IgD-negative memory B cell (primary cell): Measurements from ENCODE around the gene MMP15. TPM values are rescaled to one million over a fixed set of nuclear protein-coding genes. Genes with fewer than 3 reads are reported as not detected.

Source experiments
- H3K27ac Mint-ChIP-seq, 3 donors: one replicate each; pipeline ENCODE4 v1.8.0; 2020 to 2022; ENCODE audit warnings: mild to moderate bottlenecking in 3 of 3, mixed read lengths in 3 of 3, moderate library complexity in 1 of 3
- H3K27me3 Mint-ChIP-seq: one replicate; pipeline ENCODE4 v1.8.0; 2021; ENCODE audit warnings: mixed read lengths
- H3K36me3 Mint-ChIP-seq: one replicate; pipeline ENCODE4 v1.8.0; 2020; ENCODE audit warnings: mild to moderate bottlenecking, mixed read lengths
- H3K4me1 Mint-ChIP-seq, 3 donors: one replicate each; pipeline ENCODE4 v1.8.0; 2020 to 2022; ENCODE audit warnings: mixed read lengths in 3 of 3, mild to moderate bottlenecking in 1 of 3
- H3K4me3 Mint-ChIP-seq, 4 donors: one replicate each; pipeline ENCODE4 v1.8.0; 2020 to 2022; ENCODE audit warnings: mild to moderate bottlenecking in 4 of 4, mixed read lengths in 4 of 4, moderate library complexity in 3 of 4
- H3K9me3 Mint-ChIP-seq, 3 donors: one replicate each; pipeline ENCODE4 v1.8.0; 2020 to 2021; ENCODE audit warnings: mixed read lengths in 3 of 3, mild to moderate bottlenecking in 1 of 3
- polyA plus RNA-seq: library from polyadenylated mRNA; unstranded; fragments of 300-500 nt; fragmentation: Illumina TruSeq; gene quantifications from one replicate; pipeline ENCODE4 v1.2.3, GENCODE V29; 2021

MMP15 gene
- polyA plus RNA-seq, 1 donor from 2014 or later: not detected

DNA sequence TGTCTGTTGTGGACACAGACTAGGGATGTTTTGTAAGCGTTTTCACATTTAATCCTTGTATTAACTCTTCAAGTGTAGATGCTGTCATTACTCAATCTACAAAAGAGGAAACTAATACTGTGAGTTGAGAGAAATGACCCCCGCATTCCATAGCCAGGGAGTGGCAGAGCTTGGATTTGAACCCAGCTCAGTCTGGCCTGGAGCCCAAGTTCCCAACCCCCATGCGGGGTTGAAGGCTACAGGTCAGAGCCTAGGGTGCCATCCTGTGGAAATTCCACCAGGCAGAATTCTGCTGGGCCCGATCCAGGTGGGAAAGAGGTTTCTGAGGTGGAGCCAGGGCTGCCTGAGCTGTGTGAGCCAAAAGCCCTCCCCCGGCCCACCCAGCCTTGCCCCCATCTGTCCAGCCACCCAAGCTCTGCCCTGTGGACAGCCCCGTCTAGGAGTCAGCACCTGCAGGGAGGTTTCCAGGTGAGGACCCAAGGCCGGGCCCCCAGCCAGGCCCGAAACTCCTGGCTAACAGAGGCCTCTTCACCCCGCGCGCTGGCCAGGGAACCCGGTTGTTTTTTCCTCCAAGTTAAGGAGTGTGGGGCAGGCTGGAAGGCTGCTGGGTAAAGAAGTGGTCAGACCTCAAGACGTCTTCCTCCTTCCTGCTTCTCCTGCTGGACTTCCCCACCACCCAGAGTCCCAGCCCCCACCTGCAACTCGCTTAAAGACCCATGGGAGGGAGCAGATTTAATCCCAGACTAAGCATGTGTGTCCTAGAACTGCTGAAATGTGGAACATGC is 5.7 kb downstream of the MMP15 start:
- peaks cover 5% of the 10 kb centered on the region for H3K27me3 Mint-ChIP-seq
- H3K4me1 Mint-ChIP-seq: peaks cover 0 to 3% (median 3%) of the 10 kb centered on the region in 3 donors
- H3K9me3 Mint-ChIP-seq: no peaks in the 10 kb centered on the region
- no peak overlapping the region for H3K27ac Mint-ChIP-seq
- no peaks in the 10 kb centered on the region for H3K36me3 Mint-ChIP-seq
- peak overlapping the region in 1 of 4 donors; percentile 50 for H3K4me3 Mint-ChIP-seq

- H3K27me3 Mint-ChIP-seq: peaks cover 4% of the 10 kb centered on the region
- H3K36me3 Mint-ChIP-seq: no peaks in the 10 kb centered on the region
- peaks cover 0 to 3% (median 3%) of the 10 kb centered on the region in 3 donors for H3K4me1 Mint-ChIP-seq
These were observed 7.2 kb downstream of the MMP15 start for GRCh38 chr16:58032710-58033293.

DNA sequence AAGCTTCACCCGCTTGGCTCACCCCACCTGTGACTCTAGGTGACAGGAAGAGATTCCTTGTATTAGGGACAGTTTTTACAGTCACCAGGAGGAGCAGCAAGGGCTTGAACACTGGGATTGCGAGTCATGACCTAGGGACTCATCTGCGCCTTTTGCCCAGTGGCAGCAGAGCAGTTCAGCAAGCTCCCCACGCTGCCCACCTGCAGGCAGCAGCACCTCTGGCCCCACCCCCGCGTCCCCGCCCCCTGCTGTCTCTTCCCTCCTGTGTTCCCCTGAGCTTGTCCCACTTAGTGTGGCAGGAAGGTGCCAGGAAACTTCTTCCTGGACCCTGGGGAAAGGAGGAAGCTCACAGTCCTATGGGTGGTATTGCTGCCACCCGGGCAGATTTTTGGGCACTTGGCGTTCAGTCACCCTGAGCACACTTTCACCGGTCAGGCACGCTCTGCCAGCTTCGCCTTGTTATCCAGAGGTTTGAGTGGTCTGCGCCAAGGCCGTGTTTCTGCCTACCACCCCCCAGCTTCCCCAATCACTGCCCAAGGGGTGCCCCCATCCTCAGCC is 8.7 kb downstream of the MMP15 start:
- peaks cover 0 to 3% (median 0%) of the 10 kb centered on the region in 3 donors for H3K9me3 Mint-ChIP-seq
- peaks cover 2% of the 10 kb centered on the region for H3K27me3 Mint-ChIP-seq
- H3K27ac Mint-ChIP-seq: no peak overlapping the region
- peak overlapping the region in 1 of 4 donors; percentile 5 for H3K4me3 Mint-ChIP-seq
- peaks cover 0 to 3% (median 1%) of the 10 kb centered on the region in 3 donors for H3K4me1 Mint-ChIP-seq
- H3K36me3 Mint-ChIP-seq: no peaks in the 10 kb centered on the region

More at GRCh38 chr16:58032710-58033293, 7.2 kb downstream of the MMP15 start:
- Mint-ChIP-seq H3K27ac (no peak overlapping the region), H3K9me3 (peaks cover 0 to 3% (median 0%) of the 10 kb centered on the region in 3 donors), H3K4me3 (no peak overlapping the region)

GRCh38 chr16:58034774-58035173 is 9.2 kb downstream of the MMP15 start:
- no peak overlapping the region for H3K27ac Mint-ChIP-seq
- H3K27me3 Mint-ChIP-seq: no peaks in the 10 kb centered on the region
- H3K4me1 Mint-ChIP-seq: peaks cover 0 to 3% (median 1%) of the 10 kb centered on the region in 3 donors
- H3K4me3 Mint-ChIP-seq: no peak overlapping the region
- H3K36me3 Mint-ChIP-seq: no peaks in the 10 kb centered on the region
- peaks cover 0 to 3% (median 0%) of the 10 kb centered on the region in 3 donors for H3K9me3 Mint-ChIP-seq

- Mint-ChIP-seq H3K4me3 (peak overlapping the region in 1 of 4 donors; percentile 22), H3K9me3 (peaks cover 0 to 3% (median 0%) of the 10 kb centered on the region in 3 donors), H3K4me1 (peaks cover 0 to 3% (median 1%) of the 10 kb centered on the region in 3 donors), H3K36me3 (no peaks in the 10 kb centered on the region), H3K27me3 (no peaks in the 10 kb centered on the region), H3K27ac (no peak overlapping the region)
These were observed 10.0 kb downstream of the MMP15 start for GRCh38 chr16:58035356-58036170.

- no peaks in the 10 kb centered on the region for H3K36me3 Mint-ChIP-seq
- peaks cover 0 to 3% (median 0%) of the 10 kb centered on the region in 3 donors for H3K9me3 Mint-ChIP-seq
- no peak overlapping the region for H3K27ac Mint-ChIP-seq
- no peaks in the 10 kb centered on the region for H3K27me3 Mint-ChIP-seq
- peaks cover 0 to 3% (median 1%) of the 10 kb centered on the region in 3 donors for H3K4me1 Mint-ChIP-seq
- H3K4me3 Mint-ChIP-seq: no peak overlapping the region
These were observed 11.4 kb downstream of the MMP15 start for GRCh38 chr16:58036943-58037342.

GRCh38 chr16:58037365-58038057 is 12.0 kb downstream of the MMP15 start:
- no peak overlapping the region for H3K27ac Mint-ChIP-seq
- H3K4me1 Mint-ChIP-seq: peaks cover 0 to 3% (median 1%) of the 10 kb centered on the region in 3 donors
- H3K4me3 Mint-ChIP-seq: no peak overlapping the region
- peaks cover 0 to 3% (median 0%) of the 10 kb centered on the region in 3 donors for H3K9me3 Mint-ChIP-seq
- H3K27me3 Mint-ChIP-seq: no peaks in the 10 kb centered on the region
- H3K36me3 Mint-ChIP-seq: no peaks in the 10 kb centered on the region

GRCh38 chr16:58038219-58038641 is 12.7 kb downstream of the MMP15 start:
- Mint-ChIP-seq H3K36me3 (no peaks in the 10 kb centered on the region), H3K27ac (no peak overlapping the region), H3K9me3 (peaks cover 0 to 3% (median 0%) of the 10 kb centered on the region in 3 donors), H3K4me1 (peaks cover 0 to 3% (median 1%) of the 10 kb centered on the region in 3 donors), H3K27me3 (no peaks in the 10 kb centered on the region), H3K4me3 (no peak overlapping the region)

DNA sequence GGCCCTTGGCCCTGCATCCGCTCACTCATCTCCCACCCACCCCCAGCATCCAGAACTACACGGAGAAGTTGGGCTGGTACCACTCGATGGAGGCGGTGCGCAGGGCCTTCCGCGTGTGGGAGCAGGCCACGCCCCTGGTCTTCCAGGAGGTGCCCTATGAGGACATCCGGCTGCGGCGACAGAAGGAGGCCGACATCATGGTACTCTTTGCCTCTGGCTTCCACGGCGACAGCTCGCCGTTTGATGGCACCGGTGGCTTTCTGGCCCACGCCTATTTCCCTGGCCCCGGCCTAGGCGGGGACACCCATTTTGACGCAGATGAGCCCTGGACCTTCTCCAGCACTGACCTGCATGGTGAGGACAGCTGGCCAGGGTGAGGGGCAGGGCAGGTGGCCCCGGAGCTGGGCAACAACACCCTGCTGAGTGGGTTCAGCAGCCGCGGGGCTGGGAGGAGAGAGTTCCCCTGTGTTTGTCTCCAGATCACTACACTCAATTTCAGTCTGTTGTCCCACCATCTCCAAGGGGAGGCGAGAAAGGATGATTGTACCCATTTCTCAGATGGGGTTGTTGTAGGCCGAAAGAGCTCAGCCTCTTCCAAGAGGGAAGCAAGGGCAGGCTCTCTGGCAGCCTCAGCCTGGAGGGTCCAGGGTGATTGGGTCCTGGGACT is 14.4 kb downstream of the MMP15 start:
- Mint-ChIP-seq H3K27me3 (no peaks in the 10 kb centered on the region), H3K27ac (no peak overlapping the region), H3K4me1 (no peaks in the 10 kb centered on the region), H3K36me3 (no peaks in the 10 kb centered on the region), H3K4me3 (no peak overlapping the region), H3K9me3 (peaks cover 0 to 3% (median 0%) of the 10 kb centered on the region in 3 donors)

DNA sequence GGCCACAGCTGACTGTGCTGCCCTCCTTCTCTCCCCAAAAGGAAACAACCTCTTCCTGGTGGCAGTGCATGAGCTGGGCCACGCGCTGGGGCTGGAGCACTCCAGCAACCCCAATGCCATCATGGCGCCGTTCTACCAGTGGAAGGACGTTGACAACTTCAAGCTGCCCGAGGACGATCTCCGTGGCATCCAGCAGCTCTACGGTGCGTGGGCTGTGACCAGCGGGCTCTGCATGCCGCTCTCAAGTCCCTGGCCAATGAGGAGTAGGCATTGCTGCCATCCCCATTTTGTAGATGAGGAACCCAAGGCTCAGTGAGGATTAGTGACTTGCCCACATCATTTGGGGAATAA is 14.9 kb downstream of the MMP15 start:
- no peak overlapping the region for H3K27ac Mint-ChIP-seq
- no peak overlapping the region for H3K4me3 Mint-ChIP-seq
- no peaks in the 10 kb centered on the region for H3K36me3 Mint-ChIP-seq
- H3K4me1 Mint-ChIP-seq: no peaks in the 10 kb centered on the region
- H3K27me3 Mint-ChIP-seq: no peaks in the 10 kb centered on the region
- H3K9me3 Mint-ChIP-seq: peaks cover 0 to 3% (median 0%) of the 10 kb centered on the region in 3 donors

GRCh38 chr16:58040945-58041627 is 15.5 kb downstream of the MMP15 start:
- Mint-ChIP-seq H3K4me3 (no peak overlapping the region), H3K27ac (no peak overlapping the region), H3K9me3 (peaks cover 0 to 3% (median 0%) of the 10 kb centered on the region in 3 donors), H3K36me3 (no peaks in the 10 kb centered on the region), H3K27me3 (no peaks in the 10 kb centered on the region), H3K4me1 (no peaks in the 10 kb centered on the region)

DNA sequence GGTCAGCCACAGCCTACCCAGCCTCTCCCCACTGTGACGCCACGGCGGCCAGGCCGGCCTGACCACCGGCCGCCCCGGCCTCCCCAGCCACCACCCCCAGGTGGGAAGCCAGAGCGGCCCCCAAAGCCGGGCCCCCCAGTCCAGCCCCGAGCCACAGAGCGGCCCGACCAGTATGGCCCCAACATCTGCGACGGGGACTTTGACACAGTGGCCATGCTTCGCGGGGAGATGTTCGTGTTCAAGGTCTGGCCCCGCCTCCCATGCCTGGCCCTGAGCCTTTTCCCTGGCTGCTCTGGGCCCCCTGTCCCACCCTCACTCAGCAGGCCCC is 16.0 kb downstream of the MMP15 start:
- Mint-ChIP-seq H3K4me3 (no peak overlapping the region), H3K4me1 (no peaks in the 10 kb centered on the region), H3K27ac (no peak overlapping the region)

DNA sequence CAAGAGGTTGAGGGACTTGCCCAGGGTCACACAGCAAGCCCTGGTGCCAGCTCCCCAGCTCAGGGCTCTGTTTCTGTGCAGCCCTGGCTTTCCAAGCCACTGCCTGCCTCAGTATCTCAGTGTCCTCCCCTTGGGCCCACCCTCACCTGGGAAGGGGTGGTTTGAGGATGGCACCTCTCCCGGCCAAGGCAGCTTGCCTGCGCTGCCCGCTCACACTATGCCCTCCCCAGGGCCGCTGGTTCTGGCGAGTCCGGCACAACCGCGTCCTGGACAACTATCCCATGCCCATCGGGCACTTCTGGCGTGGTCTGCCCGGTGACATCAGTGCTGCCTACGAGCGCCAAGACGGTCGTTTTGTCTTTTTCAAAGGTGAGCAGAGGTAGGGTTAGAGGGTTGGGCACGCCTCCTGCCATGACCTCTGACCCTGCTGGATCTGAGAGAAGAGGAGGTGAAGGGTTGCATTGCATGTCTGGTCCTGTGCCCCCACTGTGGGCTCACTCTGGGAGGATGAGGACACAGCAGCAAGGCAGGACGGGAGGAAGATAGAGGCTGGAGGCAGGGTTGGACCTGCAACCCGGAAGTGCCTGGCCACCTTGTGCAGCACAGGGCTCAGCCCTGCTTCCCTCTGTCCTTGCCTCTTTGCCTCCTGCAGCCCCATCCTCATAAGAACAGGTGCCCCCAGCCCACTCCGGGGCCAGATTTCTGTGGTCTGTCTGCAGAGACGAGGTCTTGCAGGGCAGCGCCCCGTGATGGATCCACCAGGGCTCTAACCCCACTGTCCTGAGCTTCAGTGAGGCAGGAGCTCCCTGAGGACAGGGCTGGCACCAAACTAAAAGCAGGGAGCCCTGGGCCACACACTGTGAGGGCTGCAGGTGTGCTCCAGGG is 16.7 kb downstream of the MMP15 start:
- Mint-ChIP-seq H3K9me3 (peaks cover 0 to 3% (median 0%) of the 10 kb centered on the region in 3 donors), H3K4me3 (no peak overlapping the region), H3K27me3 (no peaks in the 10 kb centered on the region), H3K27ac (peak overlapping the region in 1 of 3 donors; percentile 73), H3K36me3 (no peaks in the 10 kb centered on the region), H3K4me1 (no peaks in the 10 kb centered on the region)

More for the DNA sequence above, 16.0 kb downstream of the MMP15 start:
- no peaks in the 10 kb centered on the region for H3K27me3 Mint-ChIP-seq
- peaks cover 0 to 3% (median 0%) of the 10 kb centered on the region in 3 donors for H3K9me3 Mint-ChIP-seq
- no peaks in the 10 kb centered on the region for H3K36me3 Mint-ChIP-seq
